GM19025 (cell line): ENCODE measurements around the gene TRPV6.

Experiments
- ATAC-seq: cut with Tn5 transposase; IDR thresholded peaks from one replicate; pipeline ENCODE4 v1.9.1; 2021; ENCODE audit warnings: mild to moderate bottlenecking, low read depth, moderate library complexity; ENCODE audit not compliant: unreplicated experiment

Gene TRPV6

GRCh38 chr7:142887282-142888015, 1.9 kb upstream of the TRPV6 start:
- ATAC-seq = no peak

GRCh38 chr7:142886866-142887265, 1.3 kb upstream of the TRPV6 start:
- ATAC-seq = no peak

- ATAC-seq = no peak
These were observed 1.3 kb downstream of the TRPV6 start for GRCh38 chr7:142884286-142884640.

- ATAC-seq = no peak
These were observed 1.8 kb downstream of the TRPV6 start for GRCh38 chr7:142883571-142884285.

- ATAC-seq = no peak
These were observed 2.4 kb downstream of the TRPV6 start for GRCh38 chr7:142883145-142883544.

GRCh38 chr7:142882338-142882678, 3.2 kb downstream of the TRPV6 start:
- no peak for ATAC-seq

- ATAC-seq = no peak
These were observed 3.8 kb downstream of the TRPV6 start for GRCh38 chr7:142881586-142882337.

GRCh38 chr7:142880876-142881505, 4.6 kb downstream of the TRPV6 start:
- ATAC-seq = no peak

- ATAC-seq = no peak
These were observed 6.5 kb downstream of the TRPV6 start for GRCh38 chr7:142879060-142879459.

- no peak for ATAC-seq
These were observed 7.2 kb downstream of the TRPV6 start for GRCh38 chr7:142878315-142878714.

- ATAC-seq = no peak
These were observed 8.3 kb downstream of the TRPV6 start for GRCh38 chr7:142876991-142877910.

- ATAC-seq = no peak
These were observed 9.1 kb downstream of the TRPV6 start for GRCh38 chr7:142876236-142876960.

- no peak for ATAC-seq
These were observed 10.1 kb downstream of the TRPV6 start for GRCh38 chr7:142875456-142875855.

- no peak for ATAC-seq
These were observed 10.7 kb downstream of the TRPV6 start for GRCh38 chr7:142874837-142875236.

GRCh38 chr7:142874409-142874808, 11.1 kb downstream of the TRPV6 start:
- no peak for ATAC-seq

GRCh38 chr7:142873871-142874270, 11.7 kb downstream of the TRPV6 start:
- no peak for ATAC-seq

GRCh38 chr7:142873281-142873784, 12.2 kb downstream of the TRPV6 start:
- no peak for ATAC-seq

GRCh38 chr7:142872106-142872675, 13.4 kb downstream of the TRPV6 start:
- ATAC-seq = no peak
